ENCODE data around the gene DCLK1. TPM values are rescaled to one million over a fixed set of nuclear protein-coding genes. Genes with fewer than 3 reads are reported as not detected.

Gene DCLK1
- total and polyA plus RNA-seq, 10 of the 15 experiments (the other 5 are each of a cell fraction or from before 2014, with no cell fraction given): not detected

- TF ChIP-seq GATAD2B (conservative IDR thresholded peaks at IDR 0.05; ENCODE audit: low read depth) (no peak), BCL11A (IDR thresholded peaks at IDR 0.05; ENCODE audit: low read depth, low read length) (no peak)
Observed at GRCh38 chr13:35957996-35958395, 173.2 kb downstream of the DCLK1 start (continued).

DNA sequence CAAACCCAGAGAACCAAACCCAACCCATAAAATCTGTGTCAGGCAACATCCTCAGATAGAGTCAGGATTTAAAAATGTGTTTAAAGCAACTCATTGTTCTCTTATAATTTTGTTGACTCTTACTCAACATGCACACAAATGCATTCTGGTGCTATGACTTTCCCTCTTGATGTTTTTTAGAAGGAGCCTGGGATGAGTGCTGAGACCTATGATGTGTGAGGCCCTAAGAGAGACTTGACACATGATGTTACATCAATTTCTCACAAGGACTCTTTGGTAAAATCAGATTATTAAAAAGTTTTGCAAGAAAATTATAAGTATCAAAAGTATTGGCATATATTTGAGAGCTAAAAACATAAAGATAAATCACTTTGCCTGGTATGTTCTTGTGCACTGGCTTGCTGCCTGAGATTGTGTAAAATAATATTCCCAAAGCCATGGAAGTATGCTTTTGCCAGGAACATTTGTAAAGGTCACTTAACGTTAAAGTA is 173.9 kb downstream of the DCLK1 start:
- Histone ChIP-seq H2AFZ (ENCODE audit: control insufficient read depth, low read depth, low read length) (no peak overlapping the region), H3K36me3 (ENCODE audit: control insufficient read depth in 2 of 2, insufficient read depth in 2 of 2, low read length in 1 of 2) (no peaks in the 10 kb centered on the region), H4K20me1 (ENCODE audit: control insufficient read depth, insufficient read depth) (no peaks in the 10 kb centered on the region), H3K27ac (ENCODE audit: control insufficient read depth, insufficient read depth) (no peak overlapping the region), H3K9me3 (replicated peaks; ENCODE audit: control insufficient read depth, insufficient read depth, low read length) (no peaks in the 10 kb centered on the region), H3K4me2 (ENCODE audit: control insufficient read depth, insufficient read depth) (no peak overlapping the region), H3K79me2 (ENCODE audit: control insufficient read depth, insufficient read depth, low read length) (no peaks in the 10 kb centered on the region), H3K4me1 (ENCODE audit: control insufficient read depth, insufficient read depth, low read length) (no peaks in the 10 kb centered on the region), H3K9ac (ENCODE audit: control insufficient read depth, insufficient read depth, low read length) (no peak overlapping the region), H3K4me3 (no peak overlapping the region), H3K27me3 (replicated peaks in 1 of 2; ENCODE audit: control insufficient read depth in 2 of 2, insufficient read depth in 2 of 2, low read length in 1 of 2) (no peaks in the 10 kb centered on the region)
- BruUV-seq (replicated peaks): no TSS peak
- in situ Hi-C loops (cut with MboI): no loop called here
- no peak for TF ChIP-seq NR2F1 (conservative IDR thresholded peaks at IDR 0.05)
- no peak for TF ChIP-seq ZBTB40 (IDR thresholded peaks at IDR 0.05; ENCODE audit: borderline replicate concordance)
- intact Hi-C loops (cut with micrococcal nuclease; ENCODE audit: unreplicated experiment): no loop called here
- no peak for FAIRE-seq
- RAD21 ChIA-PET (ENCODE audit: unreplicated experiment): no interaction called here
- POLR2A ChIA-PET: no interaction called here
- 0% methylated on average over 1 of the region's 1 CpG for WGBS (ENCODE audit: insufficient coverage, insufficient replicate concordance, low lambda C conversion rate, missing lambda C conversion rate)
- SMC1A ChIA-PET (ENCODE audit: uncharacterized antibody, unreplicated experiment): no interaction called here
- ATAC-seq: no peak
- CTCF ChIA-PET: no interaction called here
- no peak for DNase-seq (ENCODE audit: low read depth, low spot score)
